ENCODE results near the gene RPL41. TPM values are rescaled to one million over a fixed set of nuclear protein-coding genes. Genes with fewer than 3 reads are reported as not detected.

RPL41 gene
- total and polyA plus RNA-seq, 7 donors = 1,926 to 9,845 (median 5,407) TPM

- TF ChIP-seq CTCF (IDR thresholded peaks at IDR 0.05) = no peak
- no peak for TF ChIP-seq POLR2A (IDR thresholded peaks at IDR 0.05)
- TF ChIP-seq POLR2AphosphoS5 (IDR thresholded peaks at IDR 0.05) = no peak
- no peak for TF ChIP-seq EP300 (IDR thresholded peaks at IDR 0.05)
- 3 to 7% methylated on average over 13 of the region's 13 CpGs for WGBS, 2 donors
These were observed 2.4 kb downstream of the RPL41 start for GRCh38 chr12:56118688-56119357.

GRCh38 chr12:56119361-56119796 is 2.9 kb downstream of the RPL41 start:
- 0 to 1% methylated on average over 2 of the region's 2 CpGs for WGBS, 2 donors
- Histone ChIP-seq H3K4me1 (peaks cover 0 to 46% (median 30%) of the 10 kb centered on the region in 4 donors), H3K4me3 (no peak overlapping the region), H3K27ac (peak overlapping the region; percentile 87 to 98 (median 94)), H3K36me3 (peaks cover 10 to 23% (median 13%) of the 10 kb centered on the region in 4 donors), H3K27me3 (no peaks in the 10 kb centered on the region), H3K9me3 (no peaks in the 10 kb centered on the region)
- intact Hi-C loops (cut with DNase I) = loop anchor here (1.0 to 5.0 kb wide), 4 partner anchors 39 to 1403 kb away; partner anchors contain the start of genes DDIT3, MBD6, MYL6 and NABP2
- TF ChIP-seq EP300 (IDR thresholded peaks at IDR 0.05) (peak in 1 of 4 donors; percentile 19), POLR2AphosphoS5 (IDR thresholded peaks at IDR 0.05) (peak; percentile 11 to 66 (median 42)), CTCF (IDR thresholded peaks at IDR 0.05) (peak; percentile 71 to 93 (median 82)), POLR2A (IDR thresholded peaks at IDR 0.05) (no peak)
- DNase-seq = peak; percentile 94

More at GRCh38 chr12:56118688-56119357, 2.4 kb downstream of the RPL41 start:
- no peak for DNase-seq
- H3K27me3 ChIP-seq = no peaks in the 10 kb centered on the region
- no peaks in the 10 kb centered on the region for H3K9me3 ChIP-seq
- H3K36me3 ChIP-seq = peaks cover 10 to 26% (median 13%) of the 10 kb centered on the region in 4 donors
- H3K4me1 ChIP-seq = peaks cover 0 to 46% (median 30%) of the 10 kb centered on the region in 4 donors
- peak overlapping the region; percentile 87 to 98 (median 94) for H3K27ac ChIP-seq
- H3K4me3 ChIP-seq = peak overlapping the region; percentile 59 to 88 (median 68)
- intact Hi-C loops (cut with DNase I) = loop anchor here (1.0 to 5.0 kb wide), 4 partner anchors 40 to 1403 kb away; partner anchors contain the start of genes DDIT3, MBD6, MYL6 and NABP2

DNA sequence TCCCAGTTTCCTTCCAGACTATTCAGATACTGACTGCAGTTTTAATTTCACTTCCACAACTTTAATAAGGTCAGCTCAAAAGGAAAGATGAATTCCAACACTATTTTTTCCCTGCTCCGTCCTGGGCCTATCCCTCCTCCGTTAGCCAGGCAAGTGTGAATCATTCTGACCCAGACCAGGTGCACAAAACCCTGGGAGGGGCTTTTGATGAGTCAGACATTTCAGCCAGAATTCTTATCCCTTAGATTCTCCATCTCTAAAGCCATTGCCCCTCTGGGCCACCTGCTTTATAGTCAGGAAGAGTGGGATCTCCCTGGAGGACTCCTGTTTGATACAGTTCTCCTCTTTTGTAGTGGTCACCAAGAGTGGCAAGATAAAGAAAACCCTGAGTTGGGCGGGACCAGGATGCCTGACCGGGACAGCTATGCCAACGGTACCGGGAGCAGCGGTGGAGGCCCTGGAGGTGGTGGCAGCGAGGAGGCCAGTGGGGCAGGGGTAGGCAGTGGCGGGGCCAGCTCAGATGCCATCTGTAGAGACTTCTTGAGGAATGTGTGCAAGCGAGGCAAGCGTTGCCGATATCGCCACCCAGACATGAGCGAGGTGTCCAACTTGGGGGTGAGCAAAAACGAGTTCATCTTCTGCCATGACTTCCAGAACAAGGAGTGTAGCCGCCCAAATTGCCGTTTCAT is 3.9 kb downstream of the RPL41 start:
- H3K27ac ChIP-seq = peak overlapping the region; percentile 87 to 98 (median 94)
- H3K4me1 ChIP-seq = peaks cover 0 to 47% (median 31%) of the 10 kb centered on the region in 4 donors
- no peak for DNase-seq
- TF ChIP-seq EP300 (IDR thresholded peaks at IDR 0.05) (no peak), POLR2A (IDR thresholded peaks at IDR 0.05) (no peak), POLR2AphosphoS5 (IDR thresholded peaks at IDR 0.05) (no peak), CTCF (IDR thresholded peaks at IDR 0.05) (no peak)
- H3K9me3 ChIP-seq = no peaks in the 10 kb centered on the region
- H3K4me3 ChIP-seq = no peak overlapping the region
- intact Hi-C loops (cut with DNase I) = loop anchor here (10.0 kb wide), 1 partner anchor 344 kb away; the partner anchor contains the start of gene SPRYD4
- H3K27me3 ChIP-seq = no peaks in the 10 kb centered on the region
- H3K36me3 ChIP-seq = peaks cover 10 to 23% (median 13%) of the 10 kb centered on the region in 4 donors
- 94 to 95% methylated on average over 17 of the region's 17 CpGs for WGBS, 2 donors

DNA sequence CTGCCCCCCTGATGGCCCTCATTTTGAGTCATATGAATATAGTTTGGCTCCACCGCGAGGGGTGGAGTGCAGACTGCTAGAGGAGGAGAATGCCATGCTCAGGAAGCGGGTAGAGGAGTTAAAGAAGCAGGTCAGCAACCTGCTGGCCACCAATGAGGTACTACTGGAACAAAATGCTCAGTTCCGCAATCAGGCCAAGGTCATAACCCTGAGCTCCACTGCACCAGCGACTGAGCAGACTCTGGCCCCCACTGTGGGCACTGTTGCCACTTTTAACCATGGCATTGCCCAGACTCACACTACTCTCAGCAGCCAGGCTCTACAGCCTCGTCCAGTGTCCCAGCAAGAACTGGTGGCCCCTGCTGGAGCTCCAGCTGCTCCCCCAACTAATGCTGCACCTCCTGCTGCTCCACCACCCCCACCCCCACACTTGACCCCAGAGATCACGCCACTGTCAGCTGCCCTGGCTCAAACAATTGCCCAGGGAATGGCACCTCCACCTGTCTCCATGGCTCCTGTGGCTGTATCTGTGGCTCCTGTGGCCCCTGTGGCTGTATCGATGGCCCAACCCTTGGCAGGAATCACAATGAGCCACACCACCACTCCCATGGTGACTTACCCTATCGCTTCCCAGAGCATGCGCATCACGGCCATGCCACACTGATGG is 4.9 kb downstream of the RPL41 start:
- intact Hi-C loops (cut with DNase I) = loop anchor here (10.0 kb wide), 1 partner anchor 343 kb away; the partner anchor contains the start of gene SPRYD4
- WGBS, 2 donors = 94 to 95% methylated on average over 11 of the region's 11 CpGs
- H3K27ac ChIP-seq = peak overlapping the region in 3 of 4 donors; percentile 55 to 98 (median 95)
- no peaks in the 10 kb centered on the region for H3K9me3 ChIP-seq
- H3K4me1 ChIP-seq = peaks cover 0 to 52% (median 35%) of the 10 kb centered on the region in 4 donors
- H3K27me3 ChIP-seq = no peaks in the 10 kb centered on the region
- DNase-seq = no peak
- no peak overlapping the region for H3K4me3 ChIP-seq
- peaks cover 10 to 23% (median 13%) of the 10 kb centered on the region in 4 donors for H3K36me3 ChIP-seq
- TF ChIP-seq POLR2A (IDR thresholded peaks at IDR 0.05) = no peak
- no peak for TF ChIP-seq EP300 (IDR thresholded peaks at IDR 0.05)
- TF ChIP-seq POLR2AphosphoS5 (IDR thresholded peaks at IDR 0.05) = no peak
- no peak for TF ChIP-seq CTCF (IDR thresholded peaks at IDR 0.05)

All from sigmoid colon (tissue), 7 donors.